SK-N-SH treated with all-trans-retinoic acid at 6 μM for 48 hours (cell line): ENCODE results near the gene CHST11.

Experiments used
- ATAC-seq: fragments of 200-7000 bp; cut with Tn5 transposase; 3 replicates; pipeline ENCODE4 v1.9.1; 2020; ENCODE audit warnings: mild to moderate bottlenecking, moderate library complexity
- ARNTL ChIP-seq: fragments of 450-650 bp; formaldehyde crosslinking; IDR thresholded peaks from 2 replicates; pipeline ENCODE4 v1.5.0; 2020; ENCODE audit warnings: low read depth, mild to moderate bottlenecking, moderate library complexity, borderline replicate concordance
- BACH2 ChIP-seq: fragments of 250-450 bp; sonication (Bioruptor Pico); IDR thresholded peaks from 2 replicates; pipeline ENCODE4 v1.9.0; 2021; ENCODE audit warnings: mild to moderate bottlenecking, borderline replicate concordance
- CREB5 ChIP-seq: fragments of 250-450 bp; sonication (Bioruptor Pico); IDR thresholded peaks from 2 replicates; pipeline ENCODE4 v1.5.1; 2020; ENCODE audit warnings: low read depth, mild to moderate bottlenecking, moderate library complexity
- GLIS3 ChIP-seq: fragments of 250-450 bp; sonication (Bioruptor Pico); IDR thresholded peaks from 2 replicates; pipeline ENCODE4 v1.5.0; 2020; ENCODE audit warnings: mild to moderate bottlenecking, moderate library complexity
- ISL1 ChIP-seq: fragments of 250-450 bp; sonication (Bioruptor Pico); IDR thresholded peaks from 2 replicates; pipeline ENCODE4 v2.1.2; 2022; ENCODE audit warnings: mild to moderate bottlenecking, moderate library complexity
- OSR1 ChIP-seq: fragments of 250-450 bp; sonication (Bioruptor Pico); IDR thresholded peaks from 2 replicates; pipeline ENCODE4 v1.8.0; 2022; ENCODE audit warnings: moderate library complexity, mild to moderate bottlenecking, inconsistent platforms
- PATZ1 ChIP-seq: fragments of 250-450 bp; sonication (Bioruptor Pico); IDR thresholded peaks from 2 replicates; pipeline ENCODE4 v1.8.0; 2020; ENCODE audit warnings: mild to moderate bottlenecking, moderate library complexity, borderline replicate concordance
- POU6F1 ChIP-seq: fragments of 250-450 bp; sonication (Bioruptor Pico); IDR thresholded peaks from 2 replicates; pipeline ENCODE4 v1.8.0; 2021; ENCODE audit warnings: low read depth, mild to moderate bottlenecking, moderate library complexity, borderline replicate concordance
- PPARA ChIP-seq: fragments of 250-450 bp; sonication (Bioruptor Pico); IDR thresholded peaks from 2 replicates; pipeline ENCODE4 v1.5.0; 2020; ENCODE audit warnings: mild to moderate bottlenecking, borderline replicate concordance
- RARB ChIP-seq: fragments of 250-450 bp; sonication (Bioruptor Pico); IDR thresholded peaks from 2 replicates; pipeline ENCODE4 v1.8.0; 2021; ENCODE audit warnings: mild to moderate bottlenecking, moderate library complexity
- SNAI2 ChIP-seq: fragments of 250-450 bp; sonication (Bioruptor Pico); IDR thresholded peaks from 2 replicates; pipeline ENCODE4 v1.5.0; 2020; ENCODE audit warnings: mild to moderate bottlenecking, moderate library complexity
- TOX ChIP-seq: fragments of 250-450 bp; sonication (Bioruptor Pico); IDR thresholded peaks from 2 replicates; pipeline ENCODE4 v1.8.0; 2021; ENCODE audit warnings: mild to moderate bottlenecking, moderate library complexity, borderline replicate concordance
- TSHZ2 ChIP-seq: fragments of 250-450 bp; sonication (Bioruptor Pico); IDR thresholded peaks from 2 replicates; pipeline ENCODE4 v1.5.0; 2020; ENCODE audit warnings: mild to moderate bottlenecking, moderate library complexity
- ZFP30 ChIP-seq: fragments of 450-650 bp; formaldehyde crosslinking; IDR thresholded peaks from 2 replicates; pipeline ENCODE4 v1.5.0; 2022; ENCODE audit warnings: mild to moderate bottlenecking, moderate library complexity
- ZNF70 ChIP-seq: fragments of 450-650 bp; formaldehyde crosslinking; IDR thresholded peaks from 2 replicates; pipeline ENCODE4 v1.5.0; 2020; ENCODE audit warnings: mild to moderate bottlenecking, moderate library complexity
- ZNF8 ChIP-seq: fragments of 450-650 bp; formaldehyde crosslinking; IDR thresholded peaks from 2 replicates; pipeline ENCODE4 v1.5.0; 2020; ENCODE audit warnings: mild to moderate bottlenecking, moderate library complexity

CHST11 gene

GRCh38 chr12:104455578-104456416 is 951 bp upstream of the CHST11 start:
- no peak for ATAC-seq
- no peak for TF ChIP-seq TOX
- no peak for TF ChIP-seq ZNF8 (CRISPR knock-in tag)

- TF ChIP-seq OSR1 (CRISPR knock-in tag) (no peak), BACH2 (CRISPR knock-in tag) (no peak), PATZ1 (CRISPR knock-in tag) (no peak), GLIS3 (CRISPR knock-in tag) (no peak), ISL1 (CRISPR knock-in tag) (no peak), CREB5 (CRISPR knock-in tag) (no peak), SNAI2 (CRISPR knock-in tag) (no peak), RARB (CRISPR knock-in tag) (no peak), TSHZ2 (no peak)
- ATAC-seq: peak; percentile 75
These were observed 400 bp downstream of the CHST11 start for GRCh38 chr12:104456950-104457745.

GRCh38 chr12:104457746-104458693 is 1.3 kb downstream of the CHST11 start:
- peak; percentile 41 for ATAC-seq

More at GRCh38 chr12:104457746-104458693, 1.3 kb downstream of the CHST11 start:
- no peak for TF ChIP-seq TSHZ2
- TF ChIP-seq PATZ1 (CRISPR knock-in tag): no peak
- TF ChIP-seq PPARA: no peak
- TF ChIP-seq GLIS3 (CRISPR knock-in tag): no peak
- no peak for TF ChIP-seq ARNTL
- no peak for TF ChIP-seq ZFP30 (CRISPR knock-in tag)
- no peak for TF ChIP-seq POU6F1 (CRISPR knock-in tag)
- no peak for TF ChIP-seq ISL1 (CRISPR knock-in tag)
- TF ChIP-seq ZNF70 (CRISPR knock-in tag): no peak
- no peak for TF ChIP-seq RARB (CRISPR knock-in tag)
